ENCODE results near the gene LRP1.

DNA sequence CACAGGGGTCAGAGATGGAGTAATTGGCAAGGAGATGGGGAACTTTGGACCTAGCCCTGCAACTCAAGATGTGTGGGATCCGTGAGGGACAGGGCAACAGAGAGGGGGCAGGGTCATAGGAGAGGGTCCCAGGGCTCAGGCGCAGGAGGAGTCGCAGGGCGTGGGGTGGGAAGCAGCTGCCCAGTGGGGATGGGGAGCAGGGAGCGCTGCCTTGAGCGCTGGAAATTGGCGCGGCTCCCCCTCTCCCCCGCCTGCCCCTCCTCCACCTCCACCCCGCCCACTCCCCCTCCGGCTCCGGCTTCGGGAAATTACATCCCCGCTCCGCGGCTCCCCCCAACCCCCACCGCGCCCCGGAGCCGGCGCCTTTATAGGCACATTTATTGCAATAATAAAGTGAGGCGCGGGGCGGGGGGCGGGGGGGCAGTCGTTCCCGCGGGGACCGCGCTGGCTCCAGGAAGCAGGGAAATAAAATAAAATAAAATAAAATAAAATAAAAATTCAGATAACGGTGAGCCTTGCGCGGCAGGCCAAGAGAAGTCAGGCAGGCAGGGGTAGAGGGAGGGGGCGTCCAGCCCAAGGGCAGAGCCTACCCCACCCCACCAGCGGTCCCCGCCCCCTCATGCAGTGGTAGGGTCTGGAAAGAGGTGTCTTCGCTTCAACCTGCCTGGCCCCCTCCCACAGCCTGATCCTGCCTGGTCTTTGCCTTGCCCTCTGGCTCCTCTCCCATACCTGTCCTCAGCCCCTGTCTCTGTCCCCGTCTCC is 91.9 kb downstream of the LRP1 start:
- TF ChIP-seq, protein P1, sequence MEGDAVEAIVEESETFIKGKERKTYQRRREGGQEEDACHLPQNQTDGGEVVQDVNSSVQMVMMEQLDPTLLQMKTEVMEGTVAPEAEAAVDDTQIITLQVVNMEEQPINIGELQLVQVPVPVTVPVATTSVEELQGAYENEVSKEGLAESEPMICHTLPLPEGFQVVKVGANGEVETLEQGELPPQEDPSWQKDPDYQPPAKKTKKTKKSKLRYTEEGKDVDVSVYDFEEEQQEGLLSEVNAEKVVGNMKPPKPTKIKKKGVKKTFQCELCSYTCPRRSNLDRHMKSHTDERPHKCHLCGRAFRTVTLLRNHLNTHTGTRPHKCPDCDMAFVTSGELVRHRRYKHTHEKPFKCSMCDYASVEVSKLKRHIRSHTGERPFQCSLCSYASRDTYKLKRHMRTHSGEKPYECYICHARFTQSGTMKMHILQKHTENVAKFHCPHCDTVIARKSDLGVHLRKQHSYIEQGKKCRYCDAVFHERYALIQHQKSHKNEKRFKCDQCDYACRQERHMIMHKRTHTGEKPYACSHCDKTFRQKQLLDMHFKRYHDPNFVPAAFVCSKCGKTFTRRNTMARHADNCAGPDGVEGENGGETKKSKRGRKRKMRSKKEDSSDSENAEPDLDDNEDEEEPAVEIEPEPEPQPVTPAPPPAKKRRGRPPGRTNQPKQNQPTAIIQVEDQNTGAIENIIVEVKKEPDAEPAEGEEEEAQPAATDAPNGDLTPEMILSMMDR (IDR thresholded peaks at IDR 0.05), result no peak
- no peak for TF ChIP-seq ZFX (IDR thresholded peaks at IDR 0.05; ENCODE audit: borderline replicate concordance)

Data from 22Rv1 (cell line).